Measurements from ENCODE around the gene ZBTB17.

ZBTB17 gene

GRCh38 chr1:15945011-15945831 lies 30.7 kb downstream of the ZBTB17 start:
- no peak for DNase-seq

GRCh38 chr1:15944308-15945010 lies 31.4 kb downstream of the ZBTB17 start:
- DNase-seq, result no peak

- DNase-seq, result no peak
Measured at GRCh38 chr1:15943992-15944307, 32.0 kb downstream of the ZBTB17 start.

GRCh38 chr1:15943328-15943991 lies 32.4 kb downstream of the ZBTB17 start:
- DNase-seq, result no peak

- DNase-seq, result no peak
Measured at GRCh38 chr1:15942661-15943327, 33.1 kb downstream of the ZBTB17 start.

- no peak for DNase-seq
Measured at GRCh38 chr1:15941899-15942660, 33.8 kb downstream of the ZBTB17 start.

- no peak for DNase-seq
Measured at GRCh38 chr1:15941044-15941840, 34.7 kb downstream of the ZBTB17 start.

GRCh38 chr1:15940110-15941043 lies 35.5 kb downstream of the ZBTB17 start:
- no peak for DNase-seq

GRCh38 chr1:15939181-15940109 lies 36.5 kb downstream of the ZBTB17 start:
- DNase-seq, result no peak

- DNase-seq, result no peak
Measured at GRCh38 chr1:15938628-15939161, 37.2 kb downstream of the ZBTB17 start.

- DNase-seq, result no peak
Measured at GRCh38 chr1:15937706-15938168, 38.2 kb downstream of the ZBTB17 start.

- no peak for DNase-seq
Measured at GRCh38 chr1:15937146-15937545, 38.8 kb downstream of the ZBTB17 start.

GRCh38 chr1:15936025-15936424 lies 39.9 kb downstream of the ZBTB17 start:
- no peak for DNase-seq

- no peak for DNase-seq
Measured at GRCh38 chr1:15935056-15935950, 40.6 kb downstream of the ZBTB17 start.

- DNase-seq, result no peak
Measured at GRCh38 chr1:15934211-15935055, 41.5 kb downstream of the ZBTB17 start.

- no peak for DNase-seq
Measured at GRCh38 chr1:15933684-15934083, 42.2 kb downstream of the ZBTB17 start.

GRCh38 chr1:15932612-15933011 lies 43.3 kb downstream of the ZBTB17 start:
- no peak for DNase-seq
